ENCODE results near the gene FKBP1C.
"Not testable (repeated sequence)": the region's sequence is repeated elsewhere in the genome, so short reads cannot be mapped to it uniquely, and the experiment has no call there.

DNA sequence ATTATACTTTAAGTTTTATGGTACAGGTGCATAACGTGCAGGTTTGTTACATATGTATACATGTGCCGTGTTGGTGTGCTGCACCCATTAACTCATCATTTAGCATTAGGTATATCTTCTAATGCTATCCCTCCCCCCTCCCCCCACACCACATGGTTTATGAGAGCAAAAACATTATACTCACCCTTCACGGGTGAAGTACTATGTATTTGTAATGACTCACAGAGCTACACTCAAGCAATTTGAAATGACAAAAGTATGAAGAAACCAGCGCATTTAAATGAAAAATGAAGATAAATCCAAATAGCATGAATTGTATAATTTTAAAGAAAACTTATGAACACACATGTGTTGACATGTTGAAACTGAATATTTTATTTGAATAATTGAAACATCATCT is 14.7 kb downstream of the FKBP1C start:
- TF ChIP-seq, protein P1, sequence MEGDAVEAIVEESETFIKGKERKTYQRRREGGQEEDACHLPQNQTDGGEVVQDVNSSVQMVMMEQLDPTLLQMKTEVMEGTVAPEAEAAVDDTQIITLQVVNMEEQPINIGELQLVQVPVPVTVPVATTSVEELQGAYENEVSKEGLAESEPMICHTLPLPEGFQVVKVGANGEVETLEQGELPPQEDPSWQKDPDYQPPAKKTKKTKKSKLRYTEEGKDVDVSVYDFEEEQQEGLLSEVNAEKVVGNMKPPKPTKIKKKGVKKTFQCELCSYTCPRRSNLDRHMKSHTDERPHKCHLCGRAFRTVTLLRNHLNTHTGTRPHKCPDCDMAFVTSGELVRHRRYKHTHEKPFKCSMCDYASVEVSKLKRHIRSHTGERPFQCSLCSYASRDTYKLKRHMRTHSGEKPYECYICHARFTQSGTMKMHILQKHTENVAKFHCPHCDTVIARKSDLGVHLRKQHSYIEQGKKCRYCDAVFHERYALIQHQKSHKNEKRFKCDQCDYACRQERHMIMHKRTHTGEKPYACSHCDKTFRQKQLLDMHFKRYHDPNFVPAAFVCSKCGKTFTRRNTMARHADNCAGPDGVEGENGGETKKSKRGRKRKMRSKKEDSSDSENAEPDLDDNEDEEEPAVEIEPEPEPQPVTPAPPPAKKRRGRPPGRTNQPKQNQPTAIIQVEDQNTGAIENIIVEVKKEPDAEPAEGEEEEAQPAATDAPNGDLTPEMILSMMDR (conservative IDR thresholded peaks at IDR 0.05; ENCODE audit: low read depth in 2 of 2): not testable (repeated sequence)
- TF ChIP-seq EZH2 (IDR thresholded peaks at IDR 0.05; ENCODE audit: low read depth, unreplicated experiment); EZH2phosphoT487 (IDR thresholded peaks at IDR 0.05; ENCODE audit: unreplicated experiment); POLR2AphosphoS5 (IDR thresholded peaks at IDR 0.05; ENCODE audit: low read depth); CREB1 (CRISPR knock-in tag; IDR thresholded peaks at IDR 0.05; ENCODE audit: low read depth); JUNB (IDR thresholded peaks at IDR 0.05; ENCODE audit: unreplicated experiment); ZNF114 (CRISPR knock-in tag; IDR thresholded peaks at IDR 0.05); NANOG (IDR thresholded peaks at IDR 0.05; ENCODE audit: borderline replicate concordance); ZNF331 (CRISPR knock-in tag; IDR thresholded peaks at IDR 0.05; ENCODE audit: low read depth): not testable (repeated sequence)
- TF ChIP-seq, protein P2, sequence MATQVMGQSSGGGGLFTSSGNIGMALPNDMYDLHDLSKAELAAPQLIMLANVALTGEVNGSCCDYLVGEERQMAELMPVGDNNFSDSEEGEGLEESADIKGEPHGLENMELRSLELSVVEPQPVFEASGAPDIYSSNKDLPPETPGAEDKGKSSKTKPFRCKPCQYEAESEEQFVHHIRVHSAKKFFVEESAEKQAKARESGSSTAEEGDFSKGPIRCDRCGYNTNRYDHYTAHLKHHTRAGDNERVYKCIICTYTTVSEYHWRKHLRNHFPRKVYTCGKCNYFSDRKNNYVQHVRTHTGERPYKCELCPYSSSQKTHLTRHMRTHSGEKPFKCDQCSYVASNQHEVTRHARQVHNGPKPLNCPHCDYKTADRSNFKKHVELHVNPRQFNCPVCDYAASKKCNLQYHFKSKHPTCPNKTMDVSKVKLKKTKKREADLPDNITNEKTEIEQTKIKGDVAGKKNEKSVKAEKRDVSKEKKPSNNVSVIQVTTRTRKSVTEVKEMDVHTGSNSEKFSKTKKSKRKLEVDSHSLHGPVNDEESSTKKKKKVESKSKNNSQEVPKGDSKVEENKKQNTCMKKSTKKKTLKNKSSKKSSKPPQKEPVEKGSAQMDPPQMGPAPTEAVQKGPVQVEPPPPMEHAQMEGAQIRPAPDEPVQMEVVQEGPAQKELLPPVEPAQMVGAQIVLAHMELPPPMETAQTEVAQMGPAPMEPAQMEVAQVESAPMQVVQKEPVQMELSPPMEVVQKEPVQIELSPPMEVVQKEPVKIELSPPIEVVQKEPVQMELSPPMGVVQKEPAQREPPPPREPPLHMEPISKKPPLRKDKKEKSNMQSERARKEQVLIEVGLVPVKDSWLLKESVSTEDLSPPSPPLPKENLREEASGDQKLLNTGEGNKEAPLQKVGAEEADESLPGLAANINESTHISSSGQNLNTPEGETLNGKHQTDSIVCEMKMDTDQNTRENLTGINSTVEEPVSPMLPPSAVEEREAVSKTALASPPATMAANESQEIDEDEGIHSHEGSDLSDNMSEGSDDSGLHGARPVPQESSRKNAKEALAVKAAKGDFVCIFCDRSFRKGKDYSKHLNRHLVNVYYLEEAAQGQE (IDR thresholded peaks at IDR 0.05; ENCODE audit: unreplicated experiment): not testable (repeated sequence)
- TF ChIP-seq, protein P3, sequence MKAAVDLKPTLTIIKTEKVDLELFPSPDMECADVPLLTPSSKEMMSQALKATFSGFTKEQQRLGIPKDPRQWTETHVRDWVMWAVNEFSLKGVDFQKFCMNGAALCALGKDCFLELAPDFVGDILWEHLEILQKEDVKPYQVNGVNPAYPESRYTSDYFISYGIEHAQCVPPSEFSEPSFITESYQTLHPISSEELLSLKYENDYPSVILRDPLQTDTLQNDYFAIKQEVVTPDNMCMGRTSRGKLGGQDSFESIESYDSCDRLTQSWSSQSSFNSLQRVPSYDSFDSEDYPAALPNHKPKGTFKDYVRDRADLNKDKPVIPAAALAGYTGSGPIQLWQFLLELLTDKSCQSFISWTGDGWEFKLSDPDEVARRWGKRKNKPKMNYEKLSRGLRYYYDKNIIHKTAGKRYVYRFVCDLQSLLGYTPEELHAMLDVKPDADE (IDR thresholded peaks at IDR 0.05): not testable (repeated sequence)
- TF ChIP-seq, protein P4, sequence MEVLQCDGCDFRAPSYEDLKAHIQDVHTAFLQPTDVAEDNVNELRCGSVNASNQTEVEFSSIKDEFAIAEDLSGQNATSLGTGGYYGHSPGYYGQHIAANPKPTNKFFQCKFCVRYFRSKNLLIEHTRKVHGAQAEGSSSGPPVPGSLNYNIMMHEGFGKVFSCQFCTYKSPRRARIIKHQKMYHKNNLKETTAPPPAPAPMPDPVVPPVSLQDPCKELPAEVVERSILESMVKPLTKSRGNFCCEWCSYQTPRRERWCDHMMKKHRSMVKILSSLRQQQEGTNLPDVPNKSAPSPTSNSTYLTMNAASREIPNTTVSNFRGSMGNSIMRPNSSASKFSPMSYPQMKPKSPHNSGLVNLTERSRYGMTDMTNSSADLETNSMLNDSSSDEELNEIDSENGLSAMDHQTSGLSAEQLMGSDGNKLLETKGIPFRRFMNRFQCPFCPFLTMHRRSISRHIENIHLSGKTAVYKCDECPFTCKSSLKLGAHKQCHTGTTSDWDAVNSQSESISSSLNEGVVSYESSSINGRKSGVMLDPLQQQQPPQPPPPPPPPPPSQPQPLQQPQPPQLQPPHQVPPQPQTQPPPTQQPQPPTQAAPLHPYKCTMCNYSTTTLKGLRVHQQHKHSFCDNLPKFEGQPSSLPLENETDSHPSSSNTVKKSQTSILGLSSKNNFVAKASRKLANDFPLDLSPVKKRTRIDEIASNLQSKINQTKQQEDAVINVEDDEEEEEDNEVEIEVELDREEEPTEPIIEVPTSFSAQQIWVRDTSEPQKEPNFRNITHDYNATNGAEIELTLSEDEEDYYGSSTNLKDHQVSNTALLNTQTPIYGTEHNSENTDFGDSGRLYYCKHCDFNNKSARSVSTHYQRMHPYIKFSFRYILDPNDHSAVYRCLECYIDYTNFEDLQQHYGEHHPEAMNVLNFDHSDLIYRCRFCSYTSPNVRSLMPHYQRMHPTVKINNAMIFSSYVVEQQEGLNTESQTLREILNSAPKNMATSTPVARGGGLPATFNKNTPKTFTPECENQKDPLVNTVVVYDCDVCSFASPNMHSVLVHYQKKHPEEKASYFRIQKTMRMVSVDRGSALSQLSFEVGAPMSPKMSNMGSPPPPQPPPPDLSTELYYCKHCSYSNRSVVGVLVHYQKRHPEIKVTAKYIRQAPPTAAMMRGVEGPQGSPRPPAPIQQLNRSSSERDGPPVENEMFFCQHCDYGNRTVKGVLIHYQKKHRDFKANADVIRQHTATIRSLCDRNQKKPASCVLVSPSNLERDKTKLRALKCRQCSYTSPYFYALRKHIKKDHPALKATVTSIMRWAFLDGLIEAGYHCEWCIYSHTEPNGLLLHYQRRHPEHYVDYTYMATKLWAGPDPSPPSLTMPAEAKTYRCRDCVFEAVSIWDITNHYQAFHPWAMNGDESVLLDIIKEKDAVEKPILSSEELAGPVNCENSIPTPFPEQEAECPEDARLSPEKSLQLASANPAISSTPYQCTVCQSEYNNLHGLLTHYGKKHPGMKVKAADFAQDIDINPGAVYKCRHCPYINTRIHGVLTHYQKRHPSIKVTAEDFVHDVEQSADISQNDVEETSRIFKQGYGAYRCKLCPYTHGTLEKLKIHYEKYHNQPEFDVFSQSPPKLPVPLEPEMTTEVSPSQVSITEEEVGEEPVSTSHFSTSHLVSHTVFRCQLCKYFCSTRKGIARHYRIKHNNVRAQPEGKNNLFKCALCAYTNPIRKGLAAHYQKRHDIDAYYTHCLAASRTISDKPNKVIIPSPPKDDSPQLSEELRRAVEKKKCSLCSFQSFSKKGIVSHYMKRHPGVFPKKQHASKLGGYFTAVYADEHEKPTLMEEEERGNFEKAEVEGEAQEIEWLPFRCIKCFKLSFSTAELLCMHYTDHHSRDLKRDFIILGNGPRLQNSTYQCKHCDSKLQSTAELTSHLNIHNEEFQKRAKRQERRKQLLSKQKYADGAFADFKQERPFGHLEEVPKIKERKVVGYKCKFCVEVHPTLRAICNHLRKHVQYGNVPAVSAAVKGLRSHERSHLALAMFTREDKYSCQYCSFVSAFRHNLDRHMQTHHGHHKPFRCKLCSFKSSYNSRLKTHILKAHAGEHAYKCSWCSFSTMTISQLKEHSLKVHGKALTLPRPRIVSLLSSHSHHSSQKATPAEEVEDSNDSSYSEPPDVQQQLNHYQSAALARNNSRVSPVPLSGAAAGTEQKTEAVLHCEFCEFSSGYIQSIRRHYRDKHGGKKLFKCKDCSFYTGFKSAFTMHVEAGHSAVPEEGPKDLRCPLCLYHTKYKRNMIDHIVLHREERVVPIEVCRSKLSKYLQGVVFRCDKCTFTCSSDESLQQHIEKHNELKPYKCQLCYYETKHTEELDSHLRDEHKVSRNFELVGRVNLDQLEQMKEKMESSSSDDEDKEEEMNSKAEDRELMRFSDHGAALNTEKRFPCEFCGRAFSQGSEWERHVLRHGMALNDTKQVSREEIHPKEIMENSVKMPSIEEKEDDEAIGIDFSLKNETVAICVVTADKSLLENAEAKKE (CRISPR knock-in tag; IDR thresholded peaks at IDR 0.05): not testable (repeated sequence)
